ENCODE measurements around the gene SAYSD1.

The SAYSD1 gene

DNA sequence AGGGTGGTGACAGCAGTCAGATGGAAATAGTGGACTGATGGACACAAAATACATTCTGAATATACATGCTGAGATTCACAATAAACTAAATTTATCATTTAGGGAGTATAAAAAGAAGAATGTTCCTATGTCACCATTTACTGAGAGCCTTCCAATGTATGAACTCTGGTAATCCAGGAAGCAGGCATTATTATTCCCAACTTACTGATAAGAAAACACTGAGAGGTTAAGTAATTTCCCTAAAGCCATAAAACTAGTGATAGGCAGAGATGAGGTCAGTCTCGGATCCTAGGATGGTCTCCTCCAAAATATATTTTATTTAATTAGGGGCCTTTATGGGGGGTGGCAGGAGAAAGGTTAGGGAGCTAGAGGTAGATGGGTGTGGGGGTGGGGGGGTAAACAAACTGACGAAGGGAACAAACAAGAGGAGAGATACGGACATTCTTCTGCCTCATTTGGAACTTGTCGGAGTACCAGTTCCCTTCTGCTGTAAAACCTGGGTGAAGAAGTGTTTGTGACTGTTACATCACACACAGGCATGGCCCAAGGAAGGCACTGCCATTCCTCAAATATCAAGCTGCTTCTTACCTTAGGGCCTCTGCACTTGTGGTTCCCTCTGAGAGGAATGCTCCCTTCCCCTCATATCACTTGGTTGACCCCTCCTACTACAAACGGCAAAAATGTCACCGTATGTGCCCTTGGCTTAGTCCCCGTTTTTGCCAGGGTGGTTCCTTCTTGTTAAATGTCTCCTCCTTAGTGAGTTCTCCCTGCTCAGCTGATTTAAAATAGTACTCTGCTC is 6.7 kb downstream of the SAYSD1 start:
- DNase-seq (ENCODE audit: low read depth, low spot score) = no peak

DNA sequence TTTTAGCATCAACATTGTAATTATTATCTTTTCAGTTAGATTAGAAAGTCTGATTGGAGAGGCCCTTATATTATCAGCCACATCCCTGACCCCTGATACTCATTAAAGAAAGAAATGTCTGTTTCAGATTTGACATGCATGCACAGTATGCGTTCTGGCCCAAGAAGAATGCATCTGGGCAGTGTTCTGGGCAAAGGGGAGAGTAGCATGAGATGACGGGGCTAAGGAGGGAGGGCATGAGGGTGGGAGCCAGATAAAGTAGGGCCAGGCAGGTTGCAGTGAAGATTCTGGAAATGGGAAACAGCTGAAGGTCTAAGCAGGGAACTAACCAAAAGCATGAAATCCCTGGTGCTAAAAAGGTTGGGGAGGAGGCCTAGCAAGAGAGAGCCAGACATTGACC is 7.3 kb downstream of the SAYSD1 start:
- no peak for DNase-seq (ENCODE audit: low read depth, low spot score)

DNA sequence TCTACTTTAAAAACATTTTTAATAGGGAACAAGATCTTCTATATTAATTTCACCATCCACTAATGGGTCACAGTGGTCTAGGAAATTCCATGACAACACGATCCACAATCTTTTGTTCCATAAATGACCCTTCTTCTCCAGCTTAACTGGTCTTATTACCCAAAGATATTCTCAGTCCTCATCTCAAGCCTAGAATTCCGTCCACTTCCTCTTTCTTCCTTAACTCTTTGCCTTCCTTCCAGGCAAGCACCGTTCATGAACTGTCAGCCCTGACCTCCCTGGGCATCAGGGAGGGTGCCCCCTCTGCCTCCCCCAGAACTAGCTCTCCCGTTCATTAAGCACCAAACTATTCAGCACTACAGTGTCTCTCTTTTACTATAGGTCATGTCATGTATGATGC is 8.0 kb downstream of the SAYSD1 start:
- DNase-seq (ENCODE audit: low read depth, low spot score) = no peak

DNA sequence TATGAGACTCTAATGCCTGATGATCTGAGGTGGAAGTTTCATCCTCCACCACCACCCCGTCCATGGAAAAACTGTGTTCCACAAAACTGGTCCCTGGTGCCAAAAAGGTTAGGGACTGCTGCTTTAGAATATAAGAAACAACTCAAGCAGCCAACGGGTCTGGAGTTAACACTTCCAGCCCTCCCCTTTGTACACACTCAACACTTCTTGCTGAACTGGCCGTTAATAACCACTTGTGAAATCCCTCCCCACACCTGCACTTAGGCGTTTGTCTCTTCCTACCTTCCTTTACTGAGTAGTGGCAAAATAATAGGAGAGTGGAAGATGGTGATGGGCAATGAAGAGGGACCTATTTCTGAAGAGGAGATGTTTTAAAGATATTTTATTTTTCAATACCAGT is 10.5 kb downstream of the SAYSD1 start:
- DNase-seq (ENCODE audit: low read depth, low spot score) = no peak

DNA sequence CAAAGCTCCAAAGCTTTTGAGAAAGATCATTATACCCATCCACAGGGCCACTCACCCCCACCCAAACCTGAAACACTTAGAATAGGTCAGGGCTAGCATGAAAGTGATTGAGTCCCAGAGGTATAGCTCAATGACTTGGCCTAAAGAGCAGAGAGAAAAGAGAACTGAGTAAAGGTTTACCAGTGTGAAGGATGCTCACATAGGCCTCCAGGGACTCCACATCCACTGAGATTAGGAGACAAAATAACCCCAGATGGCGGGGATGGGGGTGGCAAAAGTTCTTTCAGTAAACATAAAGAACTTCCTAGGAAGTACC is 12.2 kb downstream of the SAYSD1 start:
- no peak for DNase-seq (ENCODE audit: low read depth, low spot score)

DNA sequence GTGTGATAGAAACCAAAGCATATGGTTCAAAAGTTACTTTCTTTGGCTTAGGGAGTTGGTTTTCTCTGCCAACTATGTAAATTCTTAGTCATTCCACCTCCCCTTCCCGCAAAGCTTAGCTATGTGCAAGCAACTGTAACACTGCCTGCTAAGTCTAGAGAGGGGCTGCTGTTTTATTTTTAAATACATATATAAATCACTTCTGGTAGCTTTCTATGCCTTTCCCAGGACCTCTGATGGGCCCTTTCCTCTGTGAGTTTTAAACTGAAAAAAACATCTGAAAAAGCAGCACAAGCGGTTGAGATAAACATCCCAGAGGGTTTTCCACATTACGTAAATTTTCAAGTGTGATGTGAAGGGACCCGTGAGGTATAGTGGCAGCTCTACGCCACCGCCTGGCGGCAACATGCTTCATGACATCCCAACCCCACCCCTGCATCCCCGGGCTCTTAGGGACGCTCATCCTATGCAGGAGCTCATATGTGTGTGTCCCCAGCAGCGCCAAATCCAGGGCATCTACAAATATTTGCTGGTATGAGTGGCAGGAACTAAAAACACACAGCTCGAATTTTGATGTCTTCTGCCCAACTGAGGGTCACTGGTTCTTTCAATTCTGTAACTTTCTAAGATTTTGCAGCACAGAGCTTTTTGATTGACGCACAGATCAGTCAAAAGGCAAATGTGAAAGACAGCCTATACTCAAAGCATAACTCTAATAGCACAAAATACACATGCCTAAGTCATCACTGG is 12.7 kb downstream of the SAYSD1 start:
- no peak for DNase-seq (ENCODE audit: low read depth, low spot score)

DNA sequence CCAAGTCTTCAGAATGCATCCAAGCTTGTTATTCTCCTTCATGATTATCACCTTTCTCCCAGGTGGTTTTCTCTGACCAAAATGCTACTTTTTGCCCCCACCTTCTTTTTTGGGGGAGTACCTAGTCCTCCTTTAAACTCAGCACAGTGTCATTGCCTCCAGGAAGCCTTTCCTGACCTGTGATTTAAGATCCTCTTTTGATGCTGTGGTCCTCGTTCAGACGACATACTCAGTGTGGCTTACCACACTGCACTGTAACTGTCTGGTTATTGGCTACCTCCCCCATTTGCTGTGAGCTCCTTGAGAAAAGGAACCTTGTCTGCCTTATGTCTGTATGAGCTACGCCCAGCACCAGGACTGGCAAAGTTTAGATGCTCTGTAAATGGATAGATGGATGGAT is 14.6 kb downstream of the SAYSD1 start:
- no peak for DNase-seq (ENCODE audit: low read depth, low spot score)

DNA sequence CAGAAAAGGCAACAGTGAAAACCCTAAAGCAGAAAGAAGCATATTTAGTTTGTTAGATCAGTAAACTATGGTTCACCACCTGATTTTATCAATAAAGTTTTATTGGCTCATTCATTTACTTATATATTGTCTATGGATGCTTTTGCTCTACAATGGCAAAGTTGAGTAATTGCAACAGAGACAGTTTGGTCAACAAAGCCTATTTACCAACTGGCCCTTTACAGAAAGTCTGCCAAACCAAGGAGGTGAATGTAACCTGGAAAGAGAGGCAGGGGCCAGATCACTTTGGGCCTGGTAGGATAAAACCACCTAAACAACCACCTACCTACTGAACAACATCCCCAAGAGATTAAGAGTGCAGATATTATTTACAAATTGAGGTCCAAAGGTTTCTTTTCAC is 19.4 kb downstream of the SAYSD1 start:
- DNase-seq (ENCODE audit: low read depth, low spot score) = no peak

DNA sequence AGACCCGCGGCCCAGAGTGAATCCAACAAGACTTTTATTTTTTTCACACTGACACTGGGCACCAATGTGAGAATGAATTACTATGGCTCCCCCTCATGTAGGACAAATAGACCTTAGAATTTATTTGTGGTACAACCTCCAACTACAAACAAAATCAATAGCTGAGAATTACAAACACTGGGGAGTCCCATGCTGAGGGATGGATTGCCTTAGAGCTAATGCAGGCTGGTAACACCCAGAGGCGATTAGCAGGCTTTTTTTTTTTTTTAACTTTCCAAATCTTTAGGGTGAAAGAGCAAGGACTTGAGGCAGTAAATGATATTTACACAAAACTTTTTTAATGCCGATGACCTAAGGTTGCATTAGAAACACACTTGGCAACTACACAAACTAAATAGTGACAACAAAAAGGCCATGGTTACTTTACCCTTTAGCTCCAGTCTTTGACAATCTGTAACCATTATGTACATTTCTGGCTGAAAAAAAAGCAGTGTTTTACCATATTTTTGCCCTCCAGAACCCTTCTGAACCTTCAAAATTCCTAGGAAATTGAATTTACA is 21.8 kb downstream of the SAYSD1 start:
- no peak for DNase-seq (ENCODE audit: low read depth, low spot score)

DNA sequence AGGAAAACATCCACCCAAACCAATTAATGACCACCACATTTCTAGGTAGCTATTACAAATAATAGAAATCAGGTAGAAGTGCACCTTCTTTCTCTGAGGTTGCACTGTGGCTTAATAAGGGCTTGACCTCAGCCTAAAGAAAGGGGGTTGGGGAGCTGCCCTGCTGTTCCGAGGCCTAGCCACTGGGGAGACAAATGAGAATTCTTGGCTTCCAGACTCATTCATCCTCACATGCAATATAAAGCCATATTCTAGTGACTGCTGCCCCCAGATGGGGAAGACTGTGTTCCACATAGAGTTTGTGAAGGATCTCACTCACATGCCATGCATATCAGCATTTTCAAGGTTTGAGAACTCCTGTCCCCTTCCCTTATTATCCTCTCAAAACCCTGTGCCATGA is 22.9 kb downstream of the SAYSD1 start:
- DNase-seq (ENCODE audit: low read depth, low spot score) = no peak

DNA sequence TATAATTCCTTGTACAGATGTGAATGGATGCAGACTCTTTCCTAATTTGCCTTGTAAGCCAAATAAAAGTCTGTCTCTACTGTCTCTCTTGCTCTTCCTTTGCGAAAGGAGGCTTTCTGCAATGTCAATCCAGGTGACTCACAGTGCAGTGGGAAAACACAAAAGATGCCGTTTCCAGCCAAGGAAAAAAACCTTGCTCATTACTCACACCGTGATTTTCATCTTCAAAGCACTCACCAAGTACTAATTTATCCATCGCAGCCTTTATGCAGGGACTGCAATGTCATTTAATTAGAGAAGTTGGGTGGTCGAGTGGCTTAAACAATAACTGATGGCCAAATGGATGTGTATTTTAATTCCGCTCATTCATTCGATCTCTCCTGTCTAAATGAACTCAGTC is 23.8 kb downstream of the SAYSD1 start:
- DNase-seq (ENCODE audit: low read depth, low spot score) = no peak

DNA sequence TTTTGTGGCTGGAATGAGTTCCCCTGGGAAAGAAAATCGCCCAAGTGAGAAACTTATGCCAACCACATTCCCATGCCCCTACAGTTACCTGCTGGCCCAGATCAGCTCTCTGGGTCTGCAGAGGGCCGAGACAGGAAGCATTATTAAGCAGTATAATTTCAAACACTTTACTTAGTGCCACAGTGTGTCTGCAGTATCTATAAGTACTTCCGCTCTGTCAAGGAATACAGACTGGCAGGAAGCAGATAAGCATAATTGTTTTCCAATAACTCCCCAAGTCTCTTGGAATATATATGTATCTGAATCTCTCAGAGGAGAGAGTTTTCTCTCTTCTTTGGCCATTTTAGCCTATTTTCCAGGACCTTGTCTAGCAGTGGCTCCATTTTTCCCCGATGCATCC is 24.9 kb downstream of the SAYSD1 start:
- no peak for DNase-seq (ENCODE audit: low read depth, low spot score)

DNA sequence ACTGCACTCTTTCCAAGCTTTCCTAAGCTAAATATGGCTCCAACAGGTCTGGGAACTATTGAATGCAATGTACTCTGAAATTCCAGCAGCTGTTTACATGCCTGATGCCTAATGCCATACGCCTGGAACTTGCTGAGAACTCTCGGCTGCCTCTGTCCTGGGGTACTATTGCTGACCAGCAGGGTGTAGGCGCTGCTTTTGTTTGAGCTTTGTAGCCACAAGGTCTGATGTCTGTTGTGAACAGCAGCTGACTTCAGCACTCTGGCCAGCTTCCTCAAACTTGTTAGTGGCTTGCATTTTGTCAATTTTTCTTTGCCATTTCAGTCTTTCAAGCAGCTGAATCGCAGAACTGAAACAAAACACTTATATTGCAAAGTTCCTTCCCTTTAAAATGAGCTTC is 26.7 kb downstream of the SAYSD1 start:
- DNase-seq (ENCODE audit: low read depth, low spot score) = peak; percentile 1

DNA sequence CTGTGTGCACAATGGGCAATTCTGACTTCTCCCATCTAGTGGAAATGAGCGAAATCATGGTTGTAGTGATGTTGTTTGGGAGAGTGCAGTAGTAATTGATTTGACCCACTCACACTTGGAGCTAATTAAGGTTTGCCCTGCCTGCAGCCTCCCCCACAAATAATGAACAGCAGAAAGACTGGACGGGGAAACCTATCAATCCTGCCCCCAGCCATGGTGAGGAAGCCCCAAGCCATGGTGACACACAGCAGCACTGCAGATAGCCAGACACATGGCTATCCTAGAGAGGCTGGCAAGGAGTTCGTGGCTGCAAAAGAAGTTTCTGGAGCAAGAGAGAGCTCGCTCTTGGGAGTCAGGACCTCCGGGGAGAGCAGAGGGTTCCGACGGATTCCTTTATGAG is 27.8 kb downstream of the SAYSD1 start:
- DNase-seq (ENCODE audit: low read depth, low spot score) = no peak

DNA sequence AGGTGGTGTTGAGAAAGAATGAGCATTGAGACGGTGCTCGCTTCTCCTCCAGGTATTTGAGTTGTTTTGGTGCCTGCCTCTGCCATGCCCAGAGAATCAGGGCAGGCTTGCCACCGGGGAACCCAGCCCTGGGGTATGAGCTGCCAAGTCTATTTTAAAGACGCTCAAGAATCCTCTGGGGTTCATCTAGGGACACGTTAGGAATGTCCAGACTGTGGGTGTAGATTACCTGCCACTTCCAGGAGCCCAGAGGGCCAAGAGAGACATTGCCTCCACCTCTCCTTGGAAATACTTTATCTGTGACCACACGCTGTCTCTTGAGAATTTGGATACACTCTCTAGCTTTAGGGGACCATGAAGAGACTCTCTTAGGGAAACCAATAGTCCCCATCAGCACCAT is 28.3 kb downstream of the SAYSD1 start:
- no peak for DNase-seq (ENCODE audit: low read depth, low spot score)

DNA sequence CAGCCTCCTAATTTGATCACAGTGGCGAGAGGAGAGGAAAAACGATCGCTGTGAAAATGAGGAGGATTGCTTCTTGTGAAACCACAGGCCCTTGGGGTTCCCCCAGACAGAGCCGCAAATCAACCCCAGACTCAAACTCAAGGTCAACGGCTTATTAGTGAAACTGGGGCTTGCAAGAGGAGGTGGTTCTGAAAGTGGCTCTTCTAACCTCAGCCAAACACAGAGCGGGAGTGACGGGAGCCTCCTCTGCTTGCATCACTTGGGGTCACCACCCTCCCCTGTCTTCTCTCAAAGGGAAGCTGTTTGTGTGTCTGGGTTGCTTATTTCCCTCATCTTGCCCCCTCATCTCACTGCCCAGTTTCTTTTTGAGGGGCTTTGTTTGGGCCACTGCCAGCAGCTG is 28.7 kb downstream of the SAYSD1 start:
- no peak for DNase-seq (ENCODE audit: low read depth, low spot score)

DNA sequence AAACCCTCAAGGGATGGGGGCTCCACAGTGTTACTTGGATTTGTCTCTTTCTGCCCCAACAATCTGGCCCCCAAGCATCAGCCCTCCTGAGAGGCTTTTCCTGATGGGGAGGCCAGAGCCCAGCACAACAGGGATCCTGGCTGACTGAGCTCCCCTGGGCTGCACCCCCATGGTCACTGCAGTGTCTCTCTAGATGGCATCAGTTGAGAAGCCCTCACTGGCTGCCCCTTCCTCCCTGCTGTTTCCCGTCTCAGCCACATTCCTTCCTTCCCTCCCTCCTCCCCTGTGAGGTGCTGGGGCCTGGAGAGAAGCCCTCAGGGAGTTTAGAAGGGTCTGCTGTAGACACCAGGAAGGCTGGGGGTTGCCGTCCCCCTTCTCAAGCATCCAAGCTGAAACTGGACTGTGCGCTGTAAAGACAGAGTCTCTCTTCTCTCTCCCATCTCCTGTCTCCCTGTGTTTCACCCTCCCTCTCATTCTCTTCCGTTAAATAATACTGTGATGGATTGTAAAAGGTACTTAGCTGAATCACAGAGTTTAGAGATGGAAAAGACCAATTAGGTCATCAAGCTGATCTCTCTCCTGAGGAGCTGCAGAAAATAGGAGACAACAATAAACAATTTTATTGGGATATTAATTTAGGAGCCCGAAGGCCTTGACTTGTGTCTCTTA is 29.7 kb downstream of the SAYSD1 start:
- no peak for DNase-seq (ENCODE audit: low read depth, low spot score)

DNA sequence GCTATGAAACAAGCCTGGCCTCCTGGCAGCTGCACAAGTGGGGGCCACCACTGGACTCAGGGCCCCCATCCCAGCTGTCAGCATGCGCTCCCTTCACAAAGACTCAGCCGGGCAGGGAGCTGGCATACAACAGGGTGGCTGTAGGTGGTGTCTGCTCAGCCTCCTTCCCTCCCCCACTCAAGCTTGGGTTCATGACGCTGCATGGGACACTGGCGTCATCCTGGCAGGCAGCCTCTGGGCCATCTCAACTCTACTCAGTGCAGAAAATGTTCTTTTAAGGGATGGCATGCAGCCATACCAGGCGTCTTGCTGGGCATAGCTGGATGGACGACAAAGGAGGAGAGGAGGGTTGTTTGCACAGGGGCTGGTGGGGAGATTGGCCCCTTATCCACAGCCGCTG is 30.5 kb downstream of the SAYSD1 start:
- DNase-seq (ENCODE audit: low read depth, low spot score) = no peak

DNA sequence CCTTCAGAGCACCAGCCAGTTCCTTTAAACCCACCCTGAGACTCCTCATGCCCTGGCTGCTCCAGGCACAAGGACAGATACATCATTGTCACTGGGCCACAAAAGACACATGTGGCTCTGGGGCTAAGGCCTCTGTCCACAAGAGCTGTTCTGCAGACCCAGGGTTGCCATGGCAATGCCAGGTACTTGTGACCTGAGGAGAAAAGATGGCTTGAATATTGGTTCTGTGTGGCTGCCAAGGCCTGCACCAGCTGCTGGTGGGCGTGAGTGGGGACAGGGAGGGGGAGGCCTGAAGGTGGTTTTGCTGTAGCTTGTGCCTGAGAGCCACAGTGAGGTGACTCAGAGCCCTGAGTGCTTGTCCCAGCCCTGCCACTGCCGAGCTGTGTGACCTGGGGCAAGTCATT is 31.8 kb downstream of the SAYSD1 start:
- DNase-seq (ENCODE audit: low read depth, low spot score) = no peak

DNA sequence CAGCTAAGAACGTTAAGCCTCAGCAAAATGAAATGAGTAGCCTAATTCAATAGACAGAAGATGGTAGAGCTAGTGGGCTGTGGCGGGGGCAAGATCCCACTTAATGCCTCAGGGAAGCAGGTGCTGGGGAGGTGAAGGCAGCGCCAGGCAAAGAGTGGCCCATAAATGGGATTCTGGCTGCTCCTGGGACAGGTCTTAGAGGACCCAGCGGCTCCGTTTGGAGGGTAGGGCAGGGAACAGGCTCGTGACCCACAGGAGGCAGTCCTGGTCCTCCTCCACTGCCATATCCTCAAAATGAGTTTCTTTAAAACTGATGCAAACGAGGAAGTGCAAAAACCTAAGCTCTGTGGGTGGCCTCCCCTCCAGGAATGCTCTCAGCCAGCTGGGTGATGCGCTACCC is 32.7 kb downstream of the SAYSD1 start:
- DNase-seq (ENCODE audit: low read depth, low spot score) = no peak

DNA sequence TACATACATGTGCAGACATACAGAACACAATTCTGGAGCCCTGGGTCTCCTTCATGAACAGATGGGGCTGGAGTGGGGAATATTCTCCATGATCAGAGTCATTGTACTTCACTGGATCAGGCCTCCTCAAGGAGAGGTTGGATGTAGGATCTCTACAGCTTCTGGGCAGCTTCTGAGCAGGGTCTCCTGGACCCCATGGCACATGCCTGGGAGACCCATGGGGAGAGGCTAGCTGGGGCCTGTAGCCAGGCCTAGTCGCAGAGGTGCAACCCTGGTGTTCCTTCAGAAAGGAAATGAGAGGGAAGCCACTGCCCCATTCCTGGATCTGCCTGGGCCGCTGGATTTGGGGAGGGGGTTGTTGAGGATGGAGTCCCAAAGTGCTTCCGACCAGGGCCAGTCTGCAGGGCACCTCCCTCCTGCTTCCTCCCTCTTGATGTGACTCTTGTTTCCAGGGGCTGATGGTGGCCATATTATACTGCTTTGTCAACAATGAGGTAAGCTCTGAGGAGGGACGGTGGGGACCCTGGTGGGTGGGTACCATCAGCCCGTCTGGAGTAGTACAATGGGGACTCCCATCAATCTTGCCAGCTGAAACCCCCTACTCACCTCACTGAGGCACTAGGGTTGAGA is 34.6 kb downstream of the SAYSD1 start:
- no peak for DNase-seq (ENCODE audit: low read depth, low spot score)
